ENCODE results near the gene SEC31A.

Gene SEC31A

GRCh38 chr4:82789025-82789776 lies 101.8 kb downstream of the SEC31A start:
- no peak for DNase-seq

GRCh38 chr4:82787342-82787741 lies 103.6 kb downstream of the SEC31A start:
- no peak for DNase-seq

GRCh38 chr4:82786828-82787227 lies 104.1 kb downstream of the SEC31A start:
- no peak for DNase-seq

- DNase-seq: peak; percentile 64
These were observed 105.1 kb downstream of the SEC31A start for GRCh38 chr4:82785611-82786400.

- DNase-seq: no peak
These were observed 106.0 kb downstream of the SEC31A start for GRCh38 chr4:82784681-82785610.

GRCh38 chr4:82782626-82783345 lies 108.2 kb downstream of the SEC31A start:
- no peak for DNase-seq

- peak; percentile 90 for DNase-seq
These were observed 110.2 kb downstream of the SEC31A start for GRCh38 chr4:82780752-82781231.

GRCh38 chr4:82780170-82780751 lies 110.7 kb downstream of the SEC31A start:
- no peak for DNase-seq

GRCh38 chr4:82779032-82779431 lies 111.9 kb downstream of the SEC31A start:
- DNase-seq: no peak

GRCh38 chr4:82777857-82778525 lies 113.0 kb downstream of the SEC31A start:
- no peak for DNase-seq

- DNase-seq: no peak
These were observed 113.9 kb downstream of the SEC31A start for GRCh38 chr4:82776925-82777542.

- no peak for DNase-seq
These were observed 115.7 kb downstream of the SEC31A start for GRCh38 chr4:82775243-82775642.

- no peak for DNase-seq
These were observed 116.2 kb downstream of the SEC31A start for GRCh38 chr4:82774711-82775171.

GRCh38 chr4:82773057-82773456 lies 117.9 kb downstream of the SEC31A start:
- no peak for DNase-seq

- DNase-seq: no peak
These were observed 120.3 kb downstream of the SEC31A start for GRCh38 chr4:82770607-82771006.
